PC-9 (cell line): Measurements from ENCODE around the gene LOXL3.

Experiments
- CTCF ChIP-seq: fragments of 200-600 bp; sonication (generic); conservative IDR thresholded peaks from 2 replicates; pipeline ENCODE4 v1.6.1; 2017; ENCODE audit warnings: mixed run types, antibody characterized with exemption, mild to moderate bottlenecking, moderate library complexity
- EZH2 ChIP-seq: fragments of 200-600 bp; sonication (generic); IDR thresholded peaks from 2 replicates; pipeline ENCODE4 v1.8.0; 2017; ENCODE audit warnings: antibody characterized with exemption, low read depth

GRCh38 chr2:74500578-74500946 is 53.2 kb downstream of the LOXL3 start:
- TF ChIP-seq CTCF (no peak), EZH2 (no peak)
